Natural killer cell (primary cell): ENCODE results near the gene NPHP4. TPM values are rescaled to one million over a fixed set of nuclear protein-coding genes. Genes with fewer than 3 reads are reported as not detected.

Experiments
- ATAC-seq, 3 donors: fragments of 150-1000 bp in 2 of 3; fragments of 200-7000 bp in 1 of 3; cut with Tn5 transposase; 1 replicate in 1 of 3; 2 replicates in 2 of 3; pipeline ENCODE4 v1.10.0; 2021; ENCODE audit warnings: mild to moderate bottlenecking in 2 of 3, moderate library complexity in 2 of 3
- DNase-seq, 2 donors: peaks; one replicate each; pipeline versions ENCODE4 v3.0.0 to v3.0.0-alpha.2; 2013 to 2021; ENCODE audit warnings: mixed read lengths in 1 of 2
- H3K27ac ChIP-seq: one replicate; pipeline ENCODE4 v1.5.1; 2013; ENCODE audit warnings: mild to moderate bottlenecking, low read length
- H3K27me3 ChIP-seq: one replicate; pipeline ENCODE4 v1.6.1; 2013; ENCODE audit warnings: low read length; ENCODE audit not compliant: control insufficient read depth, insufficient read depth
- H3K36me3 ChIP-seq: one replicate; pipeline ENCODE4 v1.6.1; 2013; ENCODE audit warnings: low read length; ENCODE audit not compliant: control insufficient read depth, insufficient read depth
- H3K4me1 ChIP-seq: one replicate; pipeline ENCODE4 v1.6.1; 2013; ENCODE audit warnings: low read length; ENCODE audit not compliant: control insufficient read depth, insufficient read depth
- H3K4me3 ChIP-seq: one replicate; pipeline ENCODE4 v1.5.1; 2013; ENCODE audit warnings: low read length
- H3K9me3 ChIP-seq: one replicate; pipeline ENCODE4 v1.6.1; 2013; ENCODE audit warnings: low read length; ENCODE audit not compliant: control insufficient read depth, insufficient read depth
- H3K27ac Mint-ChIP-seq, 2 donors: one replicate each; pipeline ENCODE4 v1.8.0; 2022; ENCODE audit warnings: mild to moderate bottlenecking in 2 of 2, mixed read lengths in 2 of 2, moderate library complexity in 1 of 2
- H3K27me3 Mint-ChIP-seq, 2 donors: one replicate each; pipeline ENCODE4 v1.8.0; 2022; ENCODE audit warnings: low read depth in 2 of 2, mixed read lengths in 2 of 2
- H3K36me3 Mint-ChIP-seq: one replicate; pipeline ENCODE4 v1.8.0; 2022; ENCODE audit warnings: mixed read lengths
- H3K4me1 Mint-ChIP-seq, 2 donors: one replicate each; pipeline ENCODE4 v1.8.0; 2022; ENCODE audit warnings: mixed read lengths in 2 of 2
- H3K4me3 Mint-ChIP-seq: one replicate; pipeline ENCODE4 v1.8.0; 2022; ENCODE audit warnings: mild to moderate bottlenecking, moderate library complexity, mixed read lengths
- H3K9me3 Mint-ChIP-seq, 2 donors: one replicate each; pipeline ENCODE4 v1.8.0; 2022; ENCODE audit warnings: mixed read lengths in 2 of 2
- WGBS: methylation state at CpG from one replicate; pipeline ENCODE4 v1.1.7; 2013; ENCODE audit warnings: missing lambda C conversion rate; ENCODE audit not compliant: insufficient coverage; 5-methylcytosine and 5-hydroxymethylcytosine counted together
- intact Hi-C: fragments of 100-400 bp; cut with micrococcal nuclease; formaldehyde crosslinking; loops from one replicate; pipeline ENCODE4 v1.14.2; 2022
- total RNA-seq, 4 donors: library from RNA; stranded (reverse); fragments of 120-200 nt in 1 of 4; gene quantifications; one replicate each; pipeline versions ENCODE4 v1.2.3 to v1.2.4, GENCODE V29; 2013 to 2022
- TF ChIP-seq, protein P1 (sequence below): fragments of 200-600 bp; IDR thresholded peaks from one replicate; pipeline ENCODE4 v1.8.0; 2022; ENCODE audit warnings: antibody characterized with exemption

Gene NPHP4
- total RNA-seq, 3 donors from 2014 or later (not counting 1 experiment from before 2014, with no cell fraction given): 6.3 to 14.7 (median 10.1) TPM

DNA sequence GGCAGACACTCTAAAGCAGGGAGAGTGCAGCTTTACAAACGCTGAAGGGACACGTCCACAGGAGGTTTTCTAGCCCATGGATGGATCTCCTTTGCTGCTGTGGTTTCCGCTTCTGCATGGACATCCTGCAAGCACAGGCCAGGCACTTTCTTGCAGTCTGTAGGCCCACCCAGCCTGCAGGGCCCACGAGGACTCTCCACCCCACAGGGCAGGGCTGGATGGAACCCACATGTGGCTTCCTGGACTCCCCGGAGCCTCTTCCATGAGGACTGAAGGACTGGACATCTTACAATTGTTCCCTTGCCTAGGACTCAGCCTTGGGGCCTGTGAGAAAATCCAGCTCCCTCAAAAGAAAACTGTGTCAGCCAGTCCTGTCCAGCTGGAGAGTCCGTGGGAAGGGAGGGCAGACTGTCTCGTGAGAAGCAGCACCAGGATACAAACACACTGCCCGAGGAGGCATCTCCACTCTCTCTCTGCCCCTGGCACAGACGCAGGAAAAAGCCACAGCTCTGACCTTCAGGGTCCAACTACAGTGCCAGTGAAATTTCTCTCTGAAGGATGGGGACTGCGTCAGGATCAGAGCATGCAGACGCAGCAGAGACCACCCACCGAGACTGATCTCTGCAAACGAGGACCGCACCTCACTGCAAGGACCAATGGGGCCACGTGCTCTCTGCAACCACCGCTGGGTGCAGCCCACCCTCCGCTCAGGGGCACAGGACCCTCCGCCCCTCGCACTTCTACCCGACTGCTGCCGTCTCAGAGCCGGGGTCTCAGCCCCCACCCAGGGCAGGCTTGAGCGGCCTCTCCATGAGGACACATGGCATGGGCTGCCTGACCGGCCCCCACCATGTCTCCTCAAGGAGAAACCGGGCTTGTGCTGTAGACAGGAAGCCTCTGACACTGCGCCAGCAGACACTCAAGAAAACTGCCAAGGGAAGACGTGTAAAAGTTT, 130.1 kb downstream of the NPHP4 start:
- H3K4me3 ChIP-seq: no peak overlapping the region
- H3K36me3 ChIP-seq: no peaks in the 10 kb centered on the region
- DNase-seq (no peak), ATAC-seq (no peak)
- no peak overlapping the region for H3K4me3 Mint-ChIP-seq
- H3K36me3 Mint-ChIP-seq: no peaks in the 10 kb centered on the region
- no peaks in the 10 kb centered on the region for H3K27me3 Mint-ChIP-seq
- TF ChIP-seq, protein P1, sequence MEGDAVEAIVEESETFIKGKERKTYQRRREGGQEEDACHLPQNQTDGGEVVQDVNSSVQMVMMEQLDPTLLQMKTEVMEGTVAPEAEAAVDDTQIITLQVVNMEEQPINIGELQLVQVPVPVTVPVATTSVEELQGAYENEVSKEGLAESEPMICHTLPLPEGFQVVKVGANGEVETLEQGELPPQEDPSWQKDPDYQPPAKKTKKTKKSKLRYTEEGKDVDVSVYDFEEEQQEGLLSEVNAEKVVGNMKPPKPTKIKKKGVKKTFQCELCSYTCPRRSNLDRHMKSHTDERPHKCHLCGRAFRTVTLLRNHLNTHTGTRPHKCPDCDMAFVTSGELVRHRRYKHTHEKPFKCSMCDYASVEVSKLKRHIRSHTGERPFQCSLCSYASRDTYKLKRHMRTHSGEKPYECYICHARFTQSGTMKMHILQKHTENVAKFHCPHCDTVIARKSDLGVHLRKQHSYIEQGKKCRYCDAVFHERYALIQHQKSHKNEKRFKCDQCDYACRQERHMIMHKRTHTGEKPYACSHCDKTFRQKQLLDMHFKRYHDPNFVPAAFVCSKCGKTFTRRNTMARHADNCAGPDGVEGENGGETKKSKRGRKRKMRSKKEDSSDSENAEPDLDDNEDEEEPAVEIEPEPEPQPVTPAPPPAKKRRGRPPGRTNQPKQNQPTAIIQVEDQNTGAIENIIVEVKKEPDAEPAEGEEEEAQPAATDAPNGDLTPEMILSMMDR: no peak
- no peaks in the 10 kb centered on the region for H3K27me3 ChIP-seq
- H3K9me3 Mint-ChIP-seq: no peaks in the 10 kb centered on the region
- H3K27ac ChIP-seq: no peak overlapping the region
- H3K9me3 ChIP-seq: no peaks in the 10 kb centered on the region
- no peak overlapping the region for H3K27ac Mint-ChIP-seq
- intact Hi-C loops: no loop called here
- no peaks in the 10 kb centered on the region for H3K4me1 ChIP-seq
- 96% methylated on average over 26 of the region's 27 CpGs for WGBS
- no peaks in the 10 kb centered on the region for H3K4me1 Mint-ChIP-seq

DNA sequence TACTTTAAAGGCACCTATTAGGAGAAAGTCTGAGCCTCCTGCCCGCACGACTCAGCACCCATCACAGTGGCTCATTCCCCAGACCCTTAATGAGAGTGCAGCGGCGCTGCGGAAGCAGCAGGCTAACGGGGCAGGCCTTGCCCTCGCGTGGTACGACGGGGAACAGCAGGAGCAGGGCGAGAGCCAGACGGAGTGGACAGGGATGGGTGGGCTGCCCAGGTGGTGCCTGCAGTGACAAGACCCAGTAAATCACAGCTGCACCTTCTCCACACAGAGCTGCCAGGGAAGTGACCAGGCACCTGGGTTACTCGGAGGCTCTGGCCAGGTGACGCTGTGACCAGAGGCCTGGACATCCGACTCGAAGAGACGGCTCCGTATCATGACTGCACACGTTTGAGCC, 131.9 kb downstream of the NPHP4 start:
- ATAC-seq: no peak
- Histone ChIP-seq H3K27me3 (no peaks in the 10 kb centered on the region), H3K4me3 (no peak overlapping the region), H3K4me1 (no peaks in the 10 kb centered on the region), H3K27ac (no peak overlapping the region), H3K36me3 (no peaks in the 10 kb centered on the region), H3K9me3 (no peaks in the 10 kb centered on the region)
- Mint-ChIP-seq H3K27ac (no peak overlapping the region), H3K9me3 (no peaks in the 10 kb centered on the region), H3K4me1 (no peaks in the 10 kb centered on the region), H3K27me3 (no peaks in the 10 kb centered on the region), H3K36me3 (no peaks in the 10 kb centered on the region), H3K4me3 (no peak overlapping the region)
- intact Hi-C loops: no loop called here
- TF ChIP-seq, protein P1: no peak
- DNase-seq: no peak
- 94% methylated on average over 19 of the region's 19 CpGs for WGBS

DNA sequence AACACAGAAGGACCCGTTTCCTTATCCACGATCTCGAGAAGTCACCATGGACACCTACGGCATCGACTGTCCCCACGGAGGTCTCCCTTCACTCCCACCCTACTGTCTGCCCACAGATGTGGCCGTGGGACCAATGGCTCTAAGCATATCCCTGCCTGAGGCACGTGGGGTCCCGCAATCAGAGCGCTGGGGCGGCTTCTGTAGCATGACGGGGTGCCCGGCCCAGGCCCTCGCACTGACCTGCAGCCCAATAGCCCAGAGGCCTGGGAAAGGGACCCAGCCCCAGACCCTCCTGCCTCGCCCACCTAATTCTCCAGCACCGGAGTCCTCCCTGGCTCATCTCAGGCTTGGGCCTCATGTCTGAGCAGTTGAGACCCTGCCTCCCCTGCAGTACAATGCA, 132.5 kb downstream of the NPHP4 start:
- H3K4me1 Mint-ChIP-seq: no peaks in the 10 kb centered on the region
- no peak overlapping the region for H3K27ac Mint-ChIP-seq
- Histone ChIP-seq H3K4me1 (no peaks in the 10 kb centered on the region), H3K36me3 (no peaks in the 10 kb centered on the region), H3K9me3 (no peaks in the 10 kb centered on the region), H3K27me3 (no peaks in the 10 kb centered on the region), H3K4me3 (no peak overlapping the region), H3K27ac (no peak overlapping the region)
- H3K9me3 Mint-ChIP-seq: no peaks in the 10 kb centered on the region
- TF ChIP-seq, protein P1: no peak
- H3K36me3 Mint-ChIP-seq: no peaks in the 10 kb centered on the region
- H3K27me3 Mint-ChIP-seq: no peaks in the 10 kb centered on the region
- DNase-seq: no peak
- WGBS: 95% methylated on average over 16 of the region's 16 CpGs
- H3K4me3 Mint-ChIP-seq: no peak overlapping the region
- ATAC-seq: no peak
- intact Hi-C loops: no loop called here
